HepG2 (cell line): Measurements from ENCODE around the gene DPYD.

Experiments used
- ZBTB39 ChIP-seq: sonication (generic); formaldehyde crosslinking; IDR thresholded peaks from 2 replicates; pipeline ENCODE4 v1.5.0; 2020; ENCODE audit warnings: missing genetic modification reagents
- ZNF224 ChIP-seq: sonication (generic); formaldehyde crosslinking; IDR thresholded peaks from 2 replicates; pipeline ENCODE4 v1.5.0; 2020; ENCODE audit warnings: mild to moderate bottlenecking, missing genetic modification reagents

GRCh38 chr1:97565886-97566285 lies 354.9 kb downstream of the DPYD start:
- TF ChIP-seq ZNF224 (CRISPR knock-in tag): no peak
- no peak for TF ChIP-seq ZBTB39 (CRISPR knock-in tag)
